Brain microvascular endothelial cell (primary cell): ENCODE data around the gene PLEKHA6.

ENCODE experiments used
- DNase-seq: peaks from one replicate; pipeline ENCODE4 v3.0.0-alpha.2; 2020
- H3K27ac ChIP-seq: fragments of 250-450 bp; sonication (Bioruptor Pico); 2 replicates; pipeline ENCODE4 v1.5.1; 2020; ENCODE audit warnings: mild to moderate bottlenecking, moderate library complexity
- H3K27me3 ChIP-seq: fragments of 250-450 bp; sonication (Bioruptor Pico); replicated peaks from 2 replicates; pipeline ENCODE4 v1.5.1; 2020; ENCODE audit warnings: mild to moderate bottlenecking
- H3K36me3 ChIP-seq: fragments of 250-450 bp; sonication (Bioruptor Pico); replicated peaks from 2 replicates; pipeline ENCODE4 v1.5.1; 2020; ENCODE audit warnings: mild to moderate bottlenecking
- H3K4me3 ChIP-seq: 2 replicates; pipeline ENCODE4 v1.5.1; 2011; ENCODE audit warnings: low read depth, mild to moderate bottlenecking, control low read depth, low read length, moderate library complexity
- CTCF ChIP-seq: IDR thresholded peaks from 2 replicates; pipeline ENCODE4 v1.5.1; 2011; ENCODE audit warnings: low read depth, mild to moderate bottlenecking, moderate library complexity, low read length, control low read depth, inconsistent platforms; ENCODE audit errors: missing control alignments
- in situ Hi-C: cut with HindIII; loops from 2 replicates; pipeline ENCODE4 v1.10.0; 2017; ENCODE audit warnings: low sequenced_read_pairs, low pct_ligation_motif_present

Gene PLEKHA6

GRCh38 chr1:204357551-204358490, 1.9 kb downstream of the PLEKHA6 start:
- TF ChIP-seq CTCF, result no peak
- in situ Hi-C loops, result loop anchor here (25.0 kb wide), 1 partner anchor 196 kb away; the partner anchor contains the start of genes ETNK2 and REN
- no peak for DNase-seq
- Histone ChIP-seq H3K4me3 (no peak overlapping the region), H3K36me3 (no peaks in the 10 kb centered on the region), H3K27me3 (peaks cover 13% of the 10 kb centered on the region), H3K27ac (no peak overlapping the region)

GRCh38 chr1:204356997-204357396, 2.7 kb downstream of the PLEKHA6 start:
- in situ Hi-C loops, result loop anchor here (25.0 kb wide), 1 partner anchor 195 kb away; the partner anchor contains the start of genes ETNK2 and REN
- no peak for TF ChIP-seq CTCF
- Histone ChIP-seq H3K36me3 (no peaks in the 10 kb centered on the region), H3K27ac (no peak overlapping the region), H3K27me3 (peaks cover 8% of the 10 kb centered on the region), H3K4me3 (no peak overlapping the region)
- DNase-seq, result no peak

GRCh38 chr1:204355913-204356312, 3.8 kb downstream of the PLEKHA6 start:
- Histone ChIP-seq H3K27me3 (peaks cover 4% of the 10 kb centered on the region), H3K36me3 (no peaks in the 10 kb centered on the region), H3K4me3 (no peak overlapping the region), H3K27ac (no peak overlapping the region)
- TF ChIP-seq CTCF, result no peak
- no peak for DNase-seq
- in situ Hi-C loops, result loop anchor here (25.0 kb wide), 1 partner anchor 194 kb away; the partner anchor contains the start of genes ETNK2 and REN

- no peak for DNase-seq
- Histone ChIP-seq H3K27me3 (peaks cover 4% of the 10 kb centered on the region), H3K27ac (no peak overlapping the region), H3K4me3 (no peak overlapping the region), H3K36me3 (no peaks in the 10 kb centered on the region)
- TF ChIP-seq CTCF, result no peak
- in situ Hi-C loops, result loop anchor here (25.0 kb wide), 1 partner anchor 192 kb away; the partner anchor contains the start of genes ETNK2 and REN
These were observed 5.2 kb downstream of the PLEKHA6 start for GRCh38 chr1:204354579-204354978.

GRCh38 chr1:204353213-204353910, 6.4 kb downstream of the PLEKHA6 start:
- no peaks in the 10 kb centered on the region for H3K36me3 ChIP-seq
- H3K27ac ChIP-seq, result no peak overlapping the region
- no peak for TF ChIP-seq CTCF
- no peak for DNase-seq
- in situ Hi-C loops, result loop anchor here (25.0 kb wide), 1 partner anchor 191 kb away; the partner anchor contains the start of genes ETNK2 and REN
- H3K4me3 ChIP-seq, result no peak overlapping the region
- peaks cover 3% of the 10 kb centered on the region for H3K27me3 ChIP-seq
